Measurements from ENCODE around the gene SNAP23.

The SNAP23 gene

DNA sequence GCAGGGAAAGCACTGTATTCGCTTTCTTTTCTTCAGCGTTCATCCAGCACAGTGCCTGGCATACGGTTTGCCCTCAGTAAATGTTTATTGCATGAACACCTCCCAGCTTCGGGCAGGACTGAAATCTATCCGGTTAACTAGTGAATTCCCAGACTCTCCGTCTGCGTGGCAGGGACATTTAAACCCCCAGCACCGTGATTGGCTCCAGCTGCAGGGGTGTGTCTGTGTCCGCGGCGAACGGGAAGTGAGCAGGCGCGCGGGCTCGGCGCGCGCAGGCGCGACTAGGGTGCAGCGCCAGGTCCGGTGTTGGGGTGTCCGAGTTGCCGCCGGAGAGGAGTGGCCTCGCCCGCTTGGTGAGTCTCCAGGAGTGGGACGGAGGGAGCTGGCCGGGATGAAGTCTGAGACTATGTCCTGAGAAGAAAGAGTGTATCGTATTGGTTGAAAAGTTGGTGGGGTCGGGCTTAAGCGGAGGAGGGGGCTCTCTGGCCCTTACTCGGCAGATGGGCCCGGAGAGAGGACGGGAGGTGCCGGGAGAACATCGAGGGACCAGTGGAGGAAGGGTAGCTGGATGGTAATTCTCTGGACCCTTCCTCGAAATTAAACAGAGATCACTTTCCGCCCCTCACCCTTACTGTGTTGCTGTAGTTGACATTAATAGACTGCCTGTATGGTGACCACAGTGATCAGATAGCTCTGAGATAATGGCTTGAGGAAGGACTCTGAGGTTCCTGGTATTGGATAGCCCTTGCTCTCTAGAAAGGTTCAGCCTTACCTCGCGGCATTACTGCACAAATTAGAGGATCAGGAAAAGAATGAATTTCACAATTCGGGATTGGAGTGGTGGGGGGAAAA, at the start of gene SNAP23:
SNAP23 (plus strand) TSS at position 274 of the 852 bp plus-strand sequence. CDS start 16,213 bp downstream, outside the sequence.
- DNase-seq (ENCODE audit: low read depth in 1 of 2, low spot score in 1 of 2): peak; percentile 61 to 65

DNA sequence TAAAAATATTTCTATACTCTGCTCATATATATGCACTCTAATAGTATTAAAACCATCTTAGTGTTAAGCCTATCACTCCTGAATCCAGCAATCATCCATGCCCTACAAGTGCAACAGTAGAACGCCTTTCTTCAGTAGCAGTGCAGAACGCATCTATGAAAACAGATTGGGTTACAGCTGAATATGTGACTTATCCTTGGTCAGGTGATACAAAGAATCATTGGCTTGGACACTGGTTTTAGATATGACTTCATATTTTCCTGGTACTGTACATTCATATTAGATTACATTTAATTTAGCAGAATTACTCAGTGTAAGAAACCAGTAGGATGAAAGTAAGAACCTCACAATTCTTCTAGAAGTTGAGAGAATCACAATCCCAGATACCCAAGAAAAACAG, 47.8 kb upstream of the SNAP23 start:
- DNase-seq (ENCODE audit: low read depth in 1 of 2, low spot score in 1 of 2): no peak

DNA sequence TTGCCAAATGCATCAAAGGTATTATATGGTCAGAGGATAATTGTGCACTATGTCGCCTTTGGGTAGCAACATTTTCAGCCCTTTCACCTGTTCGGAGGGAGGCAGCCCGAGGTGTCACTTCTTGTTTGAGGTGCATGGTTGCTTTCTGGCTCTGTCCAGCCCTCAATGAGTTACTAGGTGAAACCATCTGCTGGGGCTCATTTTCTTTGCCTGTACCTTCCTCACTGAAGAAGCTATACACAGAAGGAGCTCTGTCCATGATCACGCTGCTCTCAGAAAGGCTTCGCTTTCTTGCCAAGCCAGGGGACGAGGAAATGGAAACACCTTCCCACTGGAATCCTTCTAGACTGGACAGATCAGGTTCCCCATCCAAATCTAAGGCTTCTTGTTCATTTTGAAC, 47.2 kb upstream of the SNAP23 start:
- DNase-seq (ENCODE audit: low read depth in 1 of 2, low spot score in 1 of 2): no peak

DNA sequence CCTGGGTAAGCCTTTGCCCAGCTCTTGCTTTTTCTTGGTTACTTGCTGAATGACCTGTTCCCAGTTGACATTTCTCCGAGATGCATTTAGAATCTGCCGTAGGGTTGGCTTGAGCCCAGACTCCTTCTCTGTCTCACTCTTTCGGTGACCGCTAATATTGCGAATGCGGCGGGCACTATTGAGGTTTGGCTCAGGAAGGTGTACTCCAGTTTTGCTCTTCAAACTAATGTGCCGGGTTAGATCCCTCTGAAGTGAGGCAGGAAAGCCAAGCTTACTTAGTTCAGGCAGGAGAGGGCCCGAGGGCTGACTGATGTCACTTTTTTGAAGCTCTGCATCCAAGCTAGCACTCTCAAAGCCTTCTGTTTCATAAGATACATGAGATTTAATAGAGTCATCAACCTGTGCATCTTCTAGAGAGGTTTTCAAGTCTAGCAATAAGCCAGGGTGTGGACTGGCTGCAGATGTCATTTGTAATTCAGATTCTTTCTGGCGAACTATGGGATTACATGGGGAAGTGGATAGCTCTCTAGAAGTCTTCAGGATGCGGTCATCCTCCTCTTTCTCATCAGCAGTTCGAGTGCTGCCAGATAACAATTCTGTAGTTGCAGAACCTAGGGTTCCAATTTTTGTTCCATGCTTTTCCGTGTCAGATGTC, 45.5 kb upstream of the SNAP23 start:
- DNase-seq (ENCODE audit: low read depth in 1 of 2, low spot score in 1 of 2): no peak

DNA sequence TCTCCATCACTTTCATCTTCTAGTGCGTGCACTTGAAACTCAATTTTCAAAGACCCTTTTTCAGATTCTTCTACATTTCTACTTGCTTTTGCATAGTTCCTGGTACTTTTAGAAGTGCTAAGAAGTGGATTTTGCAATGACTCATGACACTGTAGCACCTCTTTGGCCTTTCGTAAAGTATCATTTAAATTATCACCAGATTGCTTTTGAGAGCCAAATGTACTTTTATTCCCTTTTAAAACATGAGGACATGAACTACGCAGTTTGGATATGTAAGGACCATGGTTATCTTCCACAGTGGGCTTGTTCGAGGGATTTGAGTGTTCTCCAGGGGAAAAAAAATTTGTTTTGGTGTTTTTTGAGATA, 45.0 kb upstream of the SNAP23 start:
- DNase-seq (ENCODE audit: low read depth in 1 of 2, low spot score in 1 of 2): no peak

DNA sequence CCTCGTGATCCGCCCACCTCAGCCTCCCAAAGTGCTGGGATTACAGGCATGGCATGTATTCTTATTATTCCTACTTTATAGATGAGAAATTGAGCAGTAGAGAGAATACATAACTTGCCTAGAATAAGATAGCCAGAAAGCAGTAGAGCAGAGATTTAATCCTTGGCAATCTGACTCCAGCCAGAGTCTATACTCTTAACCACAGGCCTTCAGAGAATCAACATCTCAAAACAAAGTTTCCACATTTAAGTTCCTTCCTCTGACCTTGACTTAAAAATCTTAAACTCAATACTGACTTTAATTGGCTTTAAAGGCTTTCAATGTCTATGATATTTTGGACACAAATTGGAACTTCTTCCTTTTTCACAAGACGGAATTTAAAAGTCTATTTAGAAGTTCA, 41.6 kb upstream of the SNAP23 start:
- no peak for DNase-seq (ENCODE audit: low read depth in 1 of 2, low spot score in 1 of 2)

DNA sequence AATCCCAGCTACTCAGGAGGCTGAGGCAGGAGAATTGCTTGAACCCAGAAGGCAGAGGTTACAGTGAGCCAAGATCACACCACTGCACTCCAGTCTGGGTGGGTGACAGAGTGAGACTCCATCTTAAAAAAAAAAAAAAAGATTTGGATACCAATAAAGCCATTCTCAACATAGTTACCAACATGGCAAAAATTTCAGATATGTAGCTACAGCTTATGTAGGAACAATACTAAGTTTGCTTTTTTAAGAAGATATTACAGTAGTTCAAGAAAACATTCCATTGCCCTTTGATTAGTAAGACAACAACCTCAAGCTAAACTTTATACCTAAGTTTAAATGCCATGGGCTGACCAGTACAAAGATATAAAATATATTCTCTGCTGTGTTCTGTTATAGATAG, 38.9 kb upstream of the SNAP23 start:
- no peak for DNase-seq (ENCODE audit: low read depth in 1 of 2, low spot score in 1 of 2)

DNA sequence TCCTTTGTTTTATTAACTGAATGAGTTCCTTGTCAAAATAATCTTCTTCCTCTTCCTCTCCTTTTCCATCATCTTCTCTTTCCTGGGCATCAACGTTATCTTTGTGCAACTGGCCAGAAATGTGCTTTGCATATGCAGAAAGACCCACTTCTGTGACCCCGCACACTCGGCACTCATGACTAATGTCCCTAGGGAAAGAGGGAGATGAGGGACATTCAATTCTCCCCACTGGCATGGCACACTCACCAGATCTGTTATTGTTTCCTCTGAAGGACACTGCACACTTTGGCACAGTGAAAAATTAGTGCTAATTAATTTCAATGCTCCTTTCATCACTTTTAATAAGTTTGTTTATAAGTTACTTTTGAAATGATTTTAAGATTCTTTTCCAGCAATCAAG, 38.5 kb upstream of the SNAP23 start:
- no peak for DNase-seq (ENCODE audit: low read depth in 1 of 2, low spot score in 1 of 2)

DNA sequence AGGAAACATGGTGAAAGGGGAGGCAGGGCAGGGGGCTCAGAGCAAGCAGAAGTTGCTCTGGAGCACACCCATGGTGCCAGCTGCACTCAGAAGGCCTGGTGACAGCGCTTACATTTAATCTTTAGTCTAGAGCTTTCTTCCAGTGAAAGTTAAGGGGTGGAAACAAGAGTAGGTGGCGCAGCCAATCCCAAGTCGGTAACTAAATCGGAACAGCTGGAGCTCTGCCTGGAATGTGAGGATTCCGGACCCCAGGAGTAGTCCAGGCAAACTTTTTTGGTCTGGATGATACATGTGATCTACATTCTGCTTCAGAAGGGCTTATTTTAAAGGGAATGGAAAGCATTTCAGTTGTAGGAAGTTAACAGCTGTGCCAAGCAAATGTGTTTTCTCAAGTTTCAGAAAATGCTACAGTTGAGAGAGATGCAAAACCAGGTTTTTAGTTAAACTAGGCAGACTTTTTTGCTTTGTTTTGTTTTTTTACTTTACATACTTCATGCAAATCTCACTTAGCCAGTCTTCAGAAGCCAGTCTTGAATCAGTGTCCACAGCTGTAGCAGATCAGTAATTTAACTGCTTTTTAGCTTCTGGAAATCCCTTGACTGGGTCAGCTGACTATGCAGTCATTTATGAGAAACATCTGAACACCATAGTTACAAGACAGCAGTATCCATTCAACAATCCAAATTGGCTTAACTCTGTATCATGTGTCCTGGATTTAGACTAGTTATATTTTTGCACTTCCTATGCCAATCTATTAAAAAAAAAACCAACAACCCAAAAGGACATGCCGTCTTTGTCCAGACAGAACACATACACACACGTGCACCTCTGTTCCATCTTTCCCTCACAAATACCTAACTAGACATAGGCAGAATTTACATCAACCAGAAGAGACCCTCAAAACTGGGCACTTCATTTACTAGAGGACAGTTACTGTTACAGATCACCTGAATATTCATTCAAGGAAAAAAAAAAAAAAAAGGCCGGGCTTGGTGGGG, 37.7 kb upstream of the SNAP23 start:
- no peak for DNase-seq (ENCODE audit: low read depth in 1 of 2, low spot score in 1 of 2)

DNA sequence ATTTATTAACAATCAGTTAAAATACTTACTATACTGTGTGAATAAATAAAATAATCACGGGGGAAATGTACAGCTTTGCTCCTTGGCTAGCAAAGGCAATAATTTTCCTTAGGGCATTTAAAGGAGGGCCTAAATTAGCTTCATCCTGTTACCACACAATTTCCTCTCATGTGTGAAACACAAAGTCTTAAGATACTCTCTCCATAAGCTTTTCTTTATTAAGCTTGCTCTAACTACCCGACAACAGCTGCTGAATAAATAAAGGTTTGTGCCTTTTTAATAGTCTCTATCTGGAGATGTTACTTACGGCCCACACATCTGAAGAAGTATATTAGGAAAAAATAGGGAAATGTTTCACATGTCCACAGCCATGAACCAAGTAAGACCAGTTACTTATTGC, 34.2 kb upstream of the SNAP23 start:
- no peak for DNase-seq (ENCODE audit: low read depth in 1 of 2, low spot score in 1 of 2)

DNA sequence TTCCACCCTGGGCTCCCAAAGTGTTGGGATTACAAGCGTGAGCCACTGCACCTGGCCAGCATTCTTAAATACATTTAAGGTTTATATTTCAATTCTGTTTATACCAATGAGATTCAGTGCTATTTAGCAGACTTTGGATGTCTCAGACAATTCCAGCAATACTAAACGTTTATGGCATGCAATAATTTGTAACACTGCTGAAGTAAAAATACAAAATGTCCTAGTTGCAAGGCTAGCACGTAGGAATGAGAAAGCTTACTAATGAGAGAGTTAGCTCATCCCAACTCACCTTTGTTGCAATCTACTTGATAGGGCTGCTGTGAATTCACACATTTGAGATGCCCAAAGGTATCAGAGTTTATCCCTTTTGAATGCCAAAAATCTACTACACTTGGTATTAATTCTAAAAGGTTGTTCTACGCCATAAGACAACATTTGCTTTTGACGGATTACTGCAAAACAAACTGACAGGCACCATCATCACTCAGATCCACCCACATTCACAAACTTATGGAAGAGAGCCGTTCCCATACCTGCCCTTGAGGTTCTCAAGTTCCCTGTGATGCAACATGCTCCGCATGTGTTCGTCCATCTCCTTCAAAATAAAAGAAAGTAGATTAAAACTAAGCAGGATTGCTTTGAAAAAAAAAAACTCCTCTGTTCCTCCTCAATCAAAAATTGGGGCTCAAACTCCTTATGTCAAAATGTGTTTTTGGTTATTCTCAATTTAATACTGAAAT, 29.7 kb upstream of the SNAP23 start:
- no peak for DNase-seq (ENCODE audit: low read depth in 1 of 2, low spot score in 1 of 2)

DNA sequence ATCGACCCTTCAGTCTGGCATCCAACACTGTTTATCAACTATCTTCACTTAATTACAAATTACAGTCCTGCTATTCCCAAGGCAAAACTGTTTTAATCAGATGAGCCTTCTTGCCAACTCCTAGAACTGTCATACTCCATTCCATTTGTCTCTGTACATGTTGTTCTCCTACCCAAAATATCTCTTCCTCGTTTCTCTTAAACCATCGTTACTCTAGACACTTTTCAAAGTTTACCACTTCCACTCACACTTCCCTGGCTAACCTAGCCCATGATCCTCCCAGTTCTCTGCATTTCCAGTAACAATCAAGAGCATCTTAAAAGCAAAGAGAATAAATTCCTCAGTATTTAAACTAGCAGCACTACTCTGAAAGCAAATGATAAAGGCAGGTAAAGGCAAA, 24.4 kb upstream of the SNAP23 start:
- no peak for DNase-seq (ENCODE audit: low read depth in 1 of 2, low spot score in 1 of 2)

DNA sequence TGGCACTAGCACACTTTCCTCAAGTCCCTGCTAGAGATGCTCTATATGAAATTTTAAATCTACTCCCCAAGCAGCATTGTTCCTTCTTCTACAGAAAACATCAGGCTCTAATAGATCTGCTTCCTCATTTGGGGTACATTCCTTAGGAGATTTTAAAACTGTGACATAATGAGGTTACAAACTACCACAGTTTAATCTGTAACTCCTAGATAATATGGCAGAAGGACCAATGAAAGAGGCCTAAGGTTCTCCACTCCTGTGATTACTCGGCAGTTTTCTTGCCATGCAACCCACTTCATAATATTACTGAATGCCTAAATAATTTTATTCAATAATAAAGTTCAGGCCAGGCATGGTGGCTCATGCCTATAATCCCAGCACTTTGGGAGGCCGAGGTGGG, 20.6 kb upstream of the SNAP23 start:
- no peak for DNase-seq (ENCODE audit: low read depth in 1 of 2, low spot score in 1 of 2)

DNA sequence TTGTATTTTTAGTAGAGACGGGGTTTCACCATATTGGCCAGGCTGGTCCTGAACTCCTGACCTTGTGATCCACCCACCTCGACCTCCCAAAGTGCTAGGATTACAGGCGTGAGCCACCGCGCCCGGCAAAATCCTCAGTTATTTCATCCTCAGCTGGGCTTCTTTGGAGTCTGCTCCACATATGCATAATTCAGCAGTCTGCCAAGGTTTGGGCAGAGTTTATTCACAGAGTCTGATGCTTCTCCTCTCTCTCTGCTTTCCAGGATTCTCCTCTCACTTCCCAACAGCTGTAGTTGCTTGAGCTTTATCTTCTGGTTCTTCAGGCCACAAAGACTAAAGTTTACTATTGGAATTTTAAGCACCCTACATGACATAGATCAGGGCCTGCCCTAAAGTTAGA, 12.7 kb upstream of the SNAP23 start:
- no peak for DNase-seq (ENCODE audit: low read depth in 1 of 2, low spot score in 1 of 2)

DNA sequence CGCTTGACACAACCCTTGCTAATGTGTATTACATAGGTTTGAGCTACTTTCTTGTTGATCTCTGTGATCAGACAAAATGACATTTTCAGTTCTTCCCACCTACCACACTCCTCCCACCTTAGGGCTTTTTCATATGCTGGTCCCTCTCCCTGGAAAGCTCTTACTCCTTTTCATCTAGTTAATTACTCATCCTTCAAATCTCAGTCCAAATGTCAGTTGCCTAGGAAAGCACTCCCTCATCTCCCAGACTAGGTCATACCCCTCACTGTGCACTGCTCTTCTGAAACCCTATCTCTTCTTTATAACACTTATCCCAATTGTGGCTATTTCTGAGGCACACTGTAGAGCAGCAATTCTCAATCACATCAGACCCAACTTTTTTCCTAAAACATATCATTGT, 11.8 kb upstream of the SNAP23 start:
- DNase-seq (ENCODE audit: low read depth in 1 of 2, low spot score in 1 of 2): no peak

DNA sequence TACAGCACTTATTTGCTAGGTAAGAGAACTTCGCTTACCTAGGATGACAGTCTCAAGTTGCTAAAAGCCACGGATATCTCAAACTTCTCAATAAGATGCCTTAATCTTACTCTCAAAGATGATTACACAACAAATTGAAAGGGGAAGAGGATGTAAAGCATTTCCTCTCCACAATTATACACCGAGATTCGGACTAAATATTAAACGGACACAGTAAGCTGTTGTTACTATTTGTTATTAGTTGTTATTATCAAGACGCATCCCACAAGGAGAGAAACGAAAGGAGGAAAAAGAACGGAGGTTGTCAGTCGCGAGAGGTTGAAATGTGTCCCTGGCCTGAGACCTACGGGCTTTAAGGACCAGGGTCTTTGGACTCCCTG, 5.2 kb upstream of the SNAP23 start:
- DNase-seq (ENCODE audit: low read depth in 1 of 2, low spot score in 1 of 2): no peak

DNA sequence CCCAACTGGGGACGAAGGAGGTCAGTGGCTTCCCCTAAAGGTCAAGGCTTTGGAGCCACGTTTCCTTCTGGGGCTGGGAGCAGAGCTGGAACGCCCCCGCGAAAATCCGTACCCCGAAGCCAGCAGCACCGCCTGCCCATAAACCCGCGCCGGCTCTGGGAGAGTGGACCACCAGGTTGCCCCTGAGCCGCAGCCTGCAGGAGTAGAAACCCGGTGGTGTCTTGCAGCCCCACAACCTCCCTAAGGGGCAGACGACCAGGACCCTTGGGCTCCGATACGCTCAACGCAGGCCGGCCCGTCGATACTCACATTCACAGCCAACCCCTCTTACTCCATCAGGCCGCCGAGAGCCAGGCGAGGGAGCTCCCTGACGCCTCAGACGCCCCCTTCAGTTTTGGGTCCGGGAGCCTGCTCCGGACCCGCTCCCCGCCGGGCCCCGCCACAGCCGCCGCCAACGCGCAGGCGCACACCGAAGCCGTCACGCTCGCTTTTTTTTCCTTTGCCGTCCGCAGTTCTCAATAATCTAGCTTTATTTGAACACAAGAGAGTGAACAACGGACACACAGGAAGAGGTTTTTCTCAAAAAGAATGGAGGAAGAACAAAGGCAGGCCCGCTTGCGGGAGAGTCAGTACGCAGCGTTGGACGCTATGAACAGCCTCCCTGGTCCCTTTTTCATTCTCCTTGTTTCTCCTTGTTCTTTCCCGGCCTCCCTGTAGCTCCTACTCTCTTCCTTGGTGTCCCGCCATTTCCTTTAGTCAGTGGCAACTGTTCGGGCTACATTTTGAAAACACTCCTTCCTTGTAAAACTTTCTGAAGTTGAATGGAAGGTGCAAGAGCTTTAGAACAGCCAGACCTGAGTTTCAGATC, 4.5 kb upstream of the SNAP23 start, which contains the start of gene ZNF106:
ZNF106 (minus strand) TSS at position 471 of the 868 bp plus-strand sequence. CDS start 18,852 bp downstream, outside the sequence.
- peak; percentile 74 to 77 for DNase-seq (ENCODE audit: low read depth in 1 of 2, low spot score in 1 of 2)

DNA sequence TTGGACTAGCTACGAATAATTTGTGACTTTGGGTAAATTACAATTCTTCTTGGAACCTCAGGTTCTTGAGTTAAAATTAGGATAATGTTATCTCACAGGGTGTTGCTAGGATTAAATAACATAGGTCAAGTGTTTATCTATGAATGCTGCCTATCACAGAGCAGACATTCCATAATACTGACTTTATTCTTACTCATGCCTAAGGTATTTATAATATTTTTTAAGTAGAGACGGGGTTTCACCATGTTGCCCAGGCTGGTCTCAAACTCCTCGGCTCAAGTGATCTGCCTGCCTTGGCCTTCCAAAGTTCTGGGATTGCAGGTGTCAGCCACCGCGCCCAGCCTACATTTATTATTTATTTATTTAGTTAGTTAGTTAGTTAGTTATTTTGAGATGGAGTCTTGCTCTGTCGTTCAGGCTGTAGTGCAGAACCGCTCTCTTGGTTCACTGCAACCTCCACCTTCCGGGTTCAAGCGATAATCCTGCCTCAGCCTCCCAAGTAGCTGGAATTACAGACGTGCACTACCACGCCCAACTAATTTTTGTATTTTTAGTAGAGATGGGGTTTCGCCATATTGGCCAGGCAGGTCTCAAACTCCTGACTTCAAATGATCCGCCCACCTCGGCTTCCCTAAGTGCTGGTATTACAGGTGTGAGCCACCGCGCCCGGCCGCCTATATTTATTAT, 3.8 kb upstream of the SNAP23 start:
- no peak for DNase-seq (ENCODE audit: low read depth in 1 of 2, low spot score in 1 of 2)

DNA sequence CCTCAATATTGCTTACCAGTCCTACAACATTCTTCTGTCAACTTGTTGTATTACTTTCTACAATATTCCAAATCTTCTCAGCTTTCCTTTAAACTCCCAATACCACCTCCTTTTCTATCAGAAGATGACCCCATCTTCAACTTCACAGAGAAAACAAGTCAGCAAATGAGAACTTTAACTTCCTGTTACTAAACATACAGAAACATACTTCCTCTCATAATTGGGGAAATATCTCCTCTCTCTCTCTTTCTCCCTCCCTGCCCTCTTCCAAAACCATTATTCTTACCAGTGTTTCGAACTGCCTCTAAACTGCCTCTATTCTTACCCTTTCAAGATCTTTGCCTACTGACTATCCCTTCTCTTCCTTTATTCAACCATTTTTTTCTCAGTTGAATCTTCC, 1.8 kb upstream of the SNAP23 start:
- DNase-seq (ENCODE audit: low read depth in 1 of 2, low spot score in 1 of 2): no peak

All from stimulated activated CD4-positive, alpha-beta T cell treated with anti-CD3 and anti-CD28 coated beads, Interleukin-15, amount 100 ng/mL, for 1 hour (primary cell).